A673 (cell line): ENCODE measurements around the gene VPS35. TPM values are rescaled to one million over a fixed set of nuclear protein-coding genes. Genes with fewer than 3 reads are reported as not detected.
A peak's percentile ranks its signal among the peaks of the same experiment; 100 is the strongest.
"Not testable (repeated sequence)": the region's sequence is repeated elsewhere in the genome, so short reads cannot be mapped to it uniquely, and the experiment has no call there.

Experiments used
- BruUV-seq: library from RNA; stranded (reverse); fragments of 400-500 nt; replicated peaks from 2 replicates; lab custom pipeline; 2021; lab: Mats Ljungman, UMichigan
- CTCF ChIA-PET: fragments of 300-600 bp; sonication (Branson Sonifier 250); formaldehyde crosslinking; loops from one replicate; lab custom pipeline; 2022; ENCODE audit warnings: antibody characterized with exemption; lab: Charles Lee
- POLR2A ChIA-PET: fragments of 300-600 bp; sonication (Branson Sonifier 250); formaldehyde crosslinking; loops from one replicate; lab custom pipeline; 2022; ENCODE audit warnings: antibody characterized with exemption; ENCODE audit not compliant: low non-redundant PET; lab: Charles Lee
- DNase-seq: peaks from one replicate; pipeline ENCODE4 v3.0.0-alpha.2; 2015; ENCODE audit warnings: low spot score
- H3K27ac ChIP-seq: fragments of 200-600 bp; sonication (generic); 2 replicates; pipeline ENCODE4 v1.5.1; 2016; ENCODE audit warnings: mixed run types, low read depth, mild to moderate bottlenecking, mixed read lengths, antibody characterized with exemption, low read length; ENCODE audit not compliant: poor library complexity, severe bottlenecking
- H3K27me3 ChIP-seq: fragments of 200-600 bp; sonication (generic); replicated peaks from 2 replicates; pipeline ENCODE4 v1.6.1; 2017; ENCODE audit warnings: mixed run types, low read depth, mild to moderate bottlenecking, mixed read lengths, antibody characterized with exemption, low read length; ENCODE audit not compliant: insufficient read depth, poor library complexity
- H3K36me3 ChIP-seq: fragments of 200-600 bp; sonication (generic); 2 replicates; pipeline ENCODE4 v1.6.1; 2016; ENCODE audit warnings: mixed run types, mild to moderate bottlenecking, mixed read lengths, antibody characterized with exemption, low read length; ENCODE audit not compliant: insufficient read depth, poor library complexity, severe bottlenecking
- H3K4me1 ChIP-seq: fragments of 200-600 bp; sonication (generic); 2 replicates; pipeline ENCODE4 v1.6.1; 2017; ENCODE audit warnings: mixed run types, mild to moderate bottlenecking, mixed read lengths, antibody characterized with exemption, low read length; ENCODE audit not compliant: insufficient read depth, poor library complexity, severe bottlenecking
- H3K4me3 ChIP-seq: fragments of 200-600 bp; sonication (generic); 2 replicates; pipeline ENCODE4 v1.5.1; 2016; ENCODE audit warnings: low read depth, mixed run types, mild to moderate bottlenecking, mixed read lengths, low read length; ENCODE audit not compliant: poor library complexity, severe bottlenecking
- H3K9me3 ChIP-seq: fragments of 200-600 bp; sonication (generic); 2 replicates; pipeline ENCODE4 v1.6.1; 2016; ENCODE audit warnings: mixed run types, low read depth, mild to moderate bottlenecking, mixed read lengths, antibody characterized with exemption, low read length; ENCODE audit not compliant: poor library complexity, severe bottlenecking
- EZH2 ChIP-seq: fragments of 200-600 bp; sonication (generic); IDR thresholded peaks from 2 replicates; pipeline ENCODE4 v1.6.1; 2017; ENCODE audit warnings: borderline replicate concordance, low read depth, mild to moderate bottlenecking, mixed read lengths, antibody characterized with exemption, low read length; ENCODE audit not compliant: poor library complexity, severe bottlenecking
- intact Hi-C: fragments of 100-400 bp; cut with micrococcal nuclease; formaldehyde crosslinking; loops from one replicate; pipeline ENCODE4 v1.10.0; 2022; ENCODE audit not compliant: unreplicated experiment
- total RNA-seq: library from RNA; stranded (reverse); gene quantifications from 2 replicates; pipeline ENCODE4 v1.2.3, GENCODE V29; 2021
- TF ChIP-seq, protein P1 (sequence below): fragments of 300-800, 200-600 bp; sonication (generic); conservative IDR thresholded peaks from 2 replicates; pipeline ENCODE4 v1.5.1; 2017; ENCODE audit warnings: low read depth, mild to moderate bottlenecking, antibody characterized with exemption, low read length, moderate library complexity, mixed read lengths

VPS35 gene
- total RNA-seq, 1 experiment from 2014 or later: 99.0 TPM

- Histone ChIP-seq H3K36me3 (no peaks in the 10 kb centered on the region), H3K27me3 (no peaks in the 10 kb centered on the region), H3K4me3 (no peak overlapping the region), H3K9me3 (no peaks in the 10 kb centered on the region), H3K27ac (no peak overlapping the region), H3K4me1 (peaks cover 6% of the 10 kb centered on the region)
- BruUV-seq: no TSS peak
- TF ChIP-seq, protein P1, sequence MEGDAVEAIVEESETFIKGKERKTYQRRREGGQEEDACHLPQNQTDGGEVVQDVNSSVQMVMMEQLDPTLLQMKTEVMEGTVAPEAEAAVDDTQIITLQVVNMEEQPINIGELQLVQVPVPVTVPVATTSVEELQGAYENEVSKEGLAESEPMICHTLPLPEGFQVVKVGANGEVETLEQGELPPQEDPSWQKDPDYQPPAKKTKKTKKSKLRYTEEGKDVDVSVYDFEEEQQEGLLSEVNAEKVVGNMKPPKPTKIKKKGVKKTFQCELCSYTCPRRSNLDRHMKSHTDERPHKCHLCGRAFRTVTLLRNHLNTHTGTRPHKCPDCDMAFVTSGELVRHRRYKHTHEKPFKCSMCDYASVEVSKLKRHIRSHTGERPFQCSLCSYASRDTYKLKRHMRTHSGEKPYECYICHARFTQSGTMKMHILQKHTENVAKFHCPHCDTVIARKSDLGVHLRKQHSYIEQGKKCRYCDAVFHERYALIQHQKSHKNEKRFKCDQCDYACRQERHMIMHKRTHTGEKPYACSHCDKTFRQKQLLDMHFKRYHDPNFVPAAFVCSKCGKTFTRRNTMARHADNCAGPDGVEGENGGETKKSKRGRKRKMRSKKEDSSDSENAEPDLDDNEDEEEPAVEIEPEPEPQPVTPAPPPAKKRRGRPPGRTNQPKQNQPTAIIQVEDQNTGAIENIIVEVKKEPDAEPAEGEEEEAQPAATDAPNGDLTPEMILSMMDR: peak; percentile 62
- no peak for TF ChIP-seq EZH2
- intact Hi-C loops: no loop called here
- POLR2A ChIA-PET: interaction anchor here (0.5 to 0.6 kb wide), 3 partner anchors 43 to 1603 kb away, joined by 3 read pairs; no protein-coding TSS in a partner anchor
- DNase-seq: peak; percentile 73
- CTCF ChIA-PET: interaction anchor here (0.5 kb wide), 1 partner anchor 128 kb away, joined by 3 read pairs; no protein-coding TSS in a partner anchor
These were observed 59.4 kb downstream of the VPS35 start for GRCh38 chr16:46629331-46630219.

GRCh38 chr16:46627746-46628145, 61.2 kb downstream of the VPS35 start:
- no peaks in the 10 kb centered on the region for H3K36me3 ChIP-seq
- CTCF ChIA-PET: no interaction called here
- no peak for TF ChIP-seq EZH2
- TF ChIP-seq, protein P1: no peak
- H3K4me3 ChIP-seq: no peak overlapping the region
- DNase-seq: no peak
- POLR2A ChIA-PET: no interaction called here
- no peaks in the 10 kb centered on the region for H3K27me3 ChIP-seq
- H3K4me1 ChIP-seq: peaks cover 6% of the 10 kb centered on the region
- intact Hi-C loops: no loop called here
- H3K9me3 ChIP-seq: no peaks in the 10 kb centered on the region
- BruUV-seq: no TSS peak
- no peak overlapping the region for H3K27ac ChIP-seq

- H3K4me1 ChIP-seq, H3K9me3 ChIP-seq, H3K27ac ChIP-seq, CTCF ChIA-PET, intact Hi-C loops, H3K4me3 ChIP-seq, H3K36me3 ChIP-seq, H3K27me3 ChIP-seq, BruUV-seq, POLR2A ChIA-PET, DNase-seq: not testable (repeated sequence)
These were observed 62.3 kb downstream of the VPS35 start for GRCh38 chr16:46626681-46627080.

DNA sequence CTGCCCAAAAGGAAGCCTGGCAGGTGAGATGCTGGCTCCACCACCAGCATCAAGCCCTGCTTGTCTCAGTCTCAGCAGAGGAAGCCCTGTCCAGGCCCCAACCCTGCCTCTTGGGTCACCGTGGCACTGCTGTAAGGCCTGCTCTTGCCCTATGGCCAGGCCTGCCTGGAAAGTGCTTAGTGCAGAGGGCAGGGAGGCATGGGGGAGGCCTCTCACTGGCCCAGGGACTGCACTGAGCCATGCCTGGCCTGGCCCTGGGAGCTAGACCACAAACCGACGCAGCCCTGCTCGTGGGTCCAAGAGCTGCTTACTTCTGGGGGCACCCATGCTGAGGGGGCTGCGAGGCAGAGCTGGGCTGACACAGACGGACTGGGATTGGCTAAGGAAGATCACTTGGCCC, 64.1 kb downstream of the VPS35 start:
- POLR2A ChIA-PET, DNase-seq, H3K36me3 ChIP-seq, CTCF ChIA-PET, intact Hi-C loops, H3K27me3 ChIP-seq, H3K4me1 ChIP-seq, BruUV-seq, H3K9me3 ChIP-seq, H3K4me3 ChIP-seq, H3K27ac ChIP-seq: not testable (repeated sequence)

DNA sequence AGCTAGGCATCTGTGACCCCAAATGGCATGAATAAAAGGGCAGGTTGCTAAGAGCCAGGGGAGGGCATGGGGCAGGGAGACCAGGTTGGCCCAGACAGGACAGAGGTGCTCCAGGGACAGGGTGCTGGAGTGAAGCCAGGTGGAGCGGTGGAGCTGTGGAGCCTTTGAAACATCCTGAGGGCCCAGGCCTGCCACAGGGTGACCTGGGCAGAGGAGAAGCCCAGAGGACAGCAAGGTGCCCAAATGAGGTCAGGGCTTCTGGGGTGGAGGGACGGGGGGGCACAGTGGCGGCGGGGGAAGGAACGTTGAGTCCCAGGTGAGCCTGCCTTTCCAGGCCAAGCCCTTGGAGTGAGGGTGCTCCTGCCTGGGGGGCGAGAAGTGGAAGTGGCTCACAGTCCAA, 65.3 kb downstream of the VPS35 start:
- H3K27me3 ChIP-seq, H3K27ac ChIP-seq, H3K4me3 ChIP-seq, intact Hi-C loops, CTCF ChIA-PET, H3K4me1 ChIP-seq, H3K9me3 ChIP-seq, H3K36me3 ChIP-seq, BruUV-seq, POLR2A ChIA-PET, DNase-seq: not testable (repeated sequence)

GRCh38 chr16:46623246-46623645, 65.7 kb downstream of the VPS35 start:
- POLR2A ChIA-PET, H3K27ac ChIP-seq, DNase-seq, H3K4me1 ChIP-seq, H3K9me3 ChIP-seq, intact Hi-C loops, BruUV-seq, CTCF ChIA-PET, H3K36me3 ChIP-seq, H3K4me3 ChIP-seq, H3K27me3 ChIP-seq: not testable (repeated sequence)
